ENCODE results near the gene GHRHR.

GHRHR gene

DNA sequence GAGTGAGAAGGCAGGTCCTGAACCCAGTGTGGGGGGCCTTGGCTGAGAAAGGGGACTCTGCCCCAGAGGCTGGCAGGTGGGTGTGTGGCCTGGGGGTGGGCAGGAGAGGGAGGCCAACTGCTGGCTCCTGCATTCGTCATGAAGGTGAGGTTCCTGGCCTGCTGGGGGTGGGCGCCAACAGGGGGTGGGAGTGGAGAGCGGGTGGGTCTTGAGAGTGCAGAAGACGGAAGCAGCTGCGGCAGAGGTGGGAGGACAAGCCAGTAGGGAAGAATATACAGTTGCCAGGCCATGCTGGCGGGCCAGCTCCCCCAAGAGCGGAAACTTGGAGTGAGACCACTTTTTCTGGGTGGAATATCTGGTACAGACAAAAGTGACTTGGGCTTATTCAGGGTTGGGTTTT is 23.4 kb downstream of the GHRHR start:
- DNase-seq, result no peak

DNA sequence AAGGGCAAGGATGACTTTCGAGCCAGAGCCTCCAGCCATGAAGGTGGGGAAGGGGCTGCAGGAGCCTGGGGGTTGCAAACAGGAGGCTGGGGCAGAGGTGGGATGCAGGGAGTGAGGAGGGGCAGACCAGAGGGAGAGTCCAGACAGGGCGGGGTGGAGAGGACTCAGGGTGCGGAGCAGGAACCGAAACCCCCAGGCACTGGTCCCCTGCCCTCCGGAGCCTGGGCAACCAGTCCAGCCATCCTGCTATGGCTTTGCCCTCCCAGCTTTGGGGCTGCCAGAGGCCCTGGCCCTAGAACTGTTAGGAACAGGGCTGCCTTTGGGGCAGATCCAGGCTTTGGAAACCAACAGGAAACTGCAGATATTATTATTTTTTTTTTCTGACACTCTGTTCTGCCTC is 24.2 kb downstream of the GHRHR start:
- no peak for DNase-seq

DNA sequence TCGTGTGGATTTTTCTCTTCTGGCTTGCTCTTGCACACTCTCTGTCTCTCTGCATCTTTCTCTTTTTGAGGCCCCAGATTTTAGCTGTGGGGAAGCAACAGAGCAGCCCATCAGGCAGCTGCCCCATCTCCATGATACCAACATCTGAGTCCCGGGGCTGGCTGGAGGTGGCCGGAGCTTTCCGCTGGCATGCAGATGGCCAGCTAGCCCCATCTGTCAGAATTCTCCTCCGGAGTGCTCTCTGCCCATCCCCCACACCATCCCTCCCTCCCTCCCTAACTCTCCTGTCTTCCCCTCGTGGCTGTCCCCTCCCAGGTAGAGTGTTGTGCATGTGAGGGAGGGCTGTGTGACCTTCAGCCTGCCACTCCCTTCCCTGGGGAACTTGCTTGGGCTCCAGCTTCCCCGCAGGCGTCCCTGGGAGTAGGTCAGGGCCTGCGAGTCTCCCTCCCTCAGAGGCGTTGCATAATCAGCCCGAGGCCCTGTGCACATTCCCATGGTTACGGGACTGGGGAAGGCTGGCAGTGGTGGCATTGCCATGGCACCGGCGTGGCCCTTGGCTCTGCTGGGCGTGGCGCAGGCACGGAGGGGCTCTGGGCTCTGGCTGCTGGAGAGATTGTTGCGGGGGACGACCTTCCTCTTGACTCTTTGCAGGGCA is 24.7 kb downstream of the GHRHR start:
- peak; percentile 44 for DNase-seq

DNA sequence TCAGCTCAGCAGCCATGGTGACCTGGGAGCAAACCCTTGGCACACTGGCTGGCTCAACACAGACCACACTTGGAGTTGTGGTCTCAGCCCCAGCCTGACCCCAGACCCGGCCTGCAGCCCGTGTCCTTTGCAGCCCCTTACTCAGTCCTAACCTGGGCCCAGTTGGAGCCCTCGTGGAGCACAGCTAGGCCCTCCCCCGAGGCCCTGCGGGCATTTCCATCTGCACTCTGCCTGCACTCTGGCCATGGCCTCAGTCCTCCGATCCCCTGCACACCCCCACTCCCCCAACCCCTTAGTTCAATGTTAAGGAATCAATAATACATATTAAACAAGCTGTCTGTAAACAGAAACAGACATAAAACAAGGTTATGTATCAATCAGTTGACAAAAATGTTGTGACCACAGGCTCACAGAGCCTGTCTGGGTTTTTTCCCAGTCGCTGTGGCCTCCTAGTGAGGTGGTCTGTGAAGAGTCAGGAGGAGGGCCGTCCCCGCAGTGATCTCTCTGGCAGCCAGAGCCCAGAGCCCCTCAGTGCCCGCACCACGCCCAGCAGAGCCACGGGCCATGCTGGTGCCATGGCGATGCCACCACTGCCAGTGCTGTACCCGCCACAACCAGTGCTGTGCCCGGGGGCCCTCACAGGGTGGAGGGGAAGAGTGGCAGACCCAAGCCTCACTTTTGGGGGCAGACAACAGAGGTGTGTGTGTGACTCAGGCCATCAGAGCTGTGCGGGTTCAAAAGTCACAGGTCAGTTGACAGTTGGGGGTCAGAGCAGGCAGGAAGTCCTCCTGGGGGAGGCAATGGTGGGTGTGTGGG is 25.5 kb downstream of the GHRHR start:
- DNase-seq, result no peak

DNA sequence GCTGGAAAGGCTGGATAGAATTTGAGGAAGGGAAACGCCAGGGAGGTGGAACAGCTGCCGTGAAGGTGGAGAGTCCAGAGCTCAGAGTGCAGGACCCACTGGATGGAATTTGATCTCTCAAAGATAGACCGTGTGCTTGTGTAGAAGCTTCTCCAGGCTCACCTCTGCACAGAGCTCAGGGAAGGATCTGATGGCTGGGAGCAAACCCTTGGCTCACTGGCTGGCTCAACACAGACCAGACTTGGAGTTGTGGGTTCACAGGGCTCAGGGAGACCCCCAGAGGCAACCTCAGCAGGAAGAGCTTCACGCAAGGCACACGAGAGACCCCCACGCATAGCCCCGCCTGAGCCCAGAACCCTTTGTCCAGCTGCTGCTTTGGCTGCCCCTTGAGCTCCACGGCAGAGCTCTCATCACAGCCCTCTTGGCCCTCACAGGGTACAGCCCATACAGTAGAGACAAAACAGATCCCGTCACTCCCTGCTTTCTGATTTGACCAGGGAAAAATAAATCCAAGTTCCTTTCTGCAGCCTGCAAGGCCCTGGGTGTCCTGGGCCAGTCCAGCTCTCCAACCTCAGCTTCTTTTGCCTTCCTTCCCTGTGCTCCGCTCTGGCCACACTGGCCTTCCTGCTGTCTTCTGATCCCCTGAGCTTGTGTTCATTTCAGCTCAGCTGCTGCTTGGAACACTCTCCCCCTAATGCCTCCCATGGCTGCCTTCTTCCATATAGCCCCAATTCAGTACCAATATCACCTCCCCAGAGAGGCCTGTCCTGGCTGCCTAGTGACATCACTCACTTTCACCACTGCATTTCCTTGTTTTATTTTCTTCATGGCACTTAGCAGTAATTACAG is 26.3 kb downstream of the GHRHR start:
- DNase-seq, result no peak

DNA sequence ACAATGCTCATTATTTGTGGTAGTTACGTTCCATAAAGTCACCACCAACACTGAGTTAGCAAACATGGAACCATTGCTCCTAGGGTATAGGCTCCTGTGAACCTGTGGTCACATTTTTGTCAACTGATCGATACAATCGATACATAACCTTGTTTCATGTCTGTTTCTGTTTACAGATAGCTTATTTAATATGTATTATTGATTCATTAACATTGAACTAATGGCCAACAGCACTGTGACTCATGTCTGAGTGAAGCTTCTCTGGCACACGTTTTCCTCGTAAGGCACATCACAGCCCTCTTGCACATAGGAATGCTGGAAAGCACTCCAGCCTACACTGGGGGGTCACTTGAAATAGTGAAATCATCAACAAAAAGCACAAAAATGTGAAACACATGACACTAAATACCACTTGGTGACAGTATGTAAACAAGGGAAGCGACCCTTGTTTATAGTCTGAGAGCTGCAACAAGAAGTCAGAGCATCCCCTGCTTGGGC is 27.0 kb downstream of the GHRHR start:
- DNase-seq, result no peak

DNA sequence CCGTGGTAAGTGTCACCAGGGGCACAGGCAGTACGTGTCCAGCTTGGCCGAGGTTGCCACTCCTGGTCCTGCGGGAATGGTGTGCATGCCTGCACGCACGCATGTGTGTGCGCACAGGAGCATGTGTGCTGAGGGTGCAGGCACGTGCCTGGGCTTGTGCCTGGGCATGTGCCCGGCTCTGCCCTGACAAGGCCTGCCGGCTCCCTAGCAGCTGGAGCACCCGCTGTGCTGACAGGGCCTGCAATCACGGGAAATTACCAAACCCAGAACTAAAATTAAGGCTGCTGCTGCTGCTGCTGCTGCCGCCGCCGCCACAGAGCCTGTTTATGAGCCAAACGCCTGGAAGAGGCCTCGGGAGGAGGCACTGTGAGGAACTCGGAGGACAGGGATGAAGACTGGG is 28.7 kb downstream of the GHRHR start:
- no peak for DNase-seq

DNA sequence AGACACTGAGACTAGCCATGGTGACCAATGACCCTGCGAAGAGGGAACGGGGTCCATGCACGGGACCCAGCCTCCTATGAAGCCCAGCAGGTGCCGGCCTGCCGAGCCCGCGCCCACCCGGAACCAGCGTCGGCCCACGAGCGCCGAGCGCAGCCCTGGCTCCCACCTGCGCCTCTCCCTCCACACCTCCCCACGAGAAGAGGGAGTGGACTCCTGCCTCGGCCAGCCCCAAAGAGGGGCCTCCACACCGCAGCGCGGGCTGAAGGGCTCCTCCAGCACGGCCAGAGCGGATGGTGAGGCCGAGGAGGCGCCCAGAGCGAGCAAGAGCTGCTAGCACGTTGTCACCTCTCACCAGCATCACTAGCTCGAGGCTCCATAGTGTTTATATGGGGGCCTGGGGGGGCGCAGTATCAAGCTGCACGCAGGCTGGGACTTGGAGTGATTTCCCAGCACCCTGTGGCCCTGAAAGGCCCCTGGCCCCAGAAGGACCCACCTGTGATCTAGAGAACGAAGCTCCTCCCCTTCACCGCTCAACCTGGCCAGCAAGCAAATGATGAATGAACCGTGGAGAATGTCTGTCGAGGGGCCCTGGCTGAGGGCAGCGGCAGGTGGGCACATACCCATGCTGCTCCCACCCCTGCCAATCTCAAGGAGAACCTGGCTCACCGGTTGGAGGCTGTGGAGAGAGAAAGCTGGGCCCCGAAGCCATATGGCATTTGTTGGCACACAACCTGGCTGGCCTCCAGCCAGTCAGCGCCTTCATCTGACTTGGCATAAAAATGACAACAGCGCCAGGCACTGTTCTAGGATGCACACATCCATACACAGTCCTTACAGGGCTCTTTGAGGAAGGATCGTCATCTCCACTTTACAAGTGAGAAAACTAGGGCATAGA is 30.7 kb downstream of the GHRHR start:
- no peak for DNase-seq

DNA sequence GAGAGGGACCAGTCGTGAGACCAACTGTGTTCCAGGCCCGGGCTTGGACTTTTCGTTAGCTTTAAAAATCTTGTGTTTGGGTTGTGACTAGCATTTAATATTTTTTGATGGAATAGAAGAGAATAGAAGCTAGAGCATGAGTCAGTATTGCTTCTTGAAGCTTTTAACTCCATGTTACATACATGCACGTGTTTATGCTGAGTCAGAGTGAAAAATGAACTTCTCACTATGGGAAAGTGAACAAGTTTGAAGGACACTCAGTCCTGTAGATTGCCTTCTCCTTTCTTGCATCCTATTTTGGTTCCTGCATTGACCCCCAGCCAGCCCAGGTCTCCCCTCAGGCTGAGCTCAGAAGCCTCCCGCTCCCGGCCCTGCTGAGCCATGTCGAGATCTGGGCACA is 31.8 kb downstream of the GHRHR start:
- DNase-seq, result no peak

DNA sequence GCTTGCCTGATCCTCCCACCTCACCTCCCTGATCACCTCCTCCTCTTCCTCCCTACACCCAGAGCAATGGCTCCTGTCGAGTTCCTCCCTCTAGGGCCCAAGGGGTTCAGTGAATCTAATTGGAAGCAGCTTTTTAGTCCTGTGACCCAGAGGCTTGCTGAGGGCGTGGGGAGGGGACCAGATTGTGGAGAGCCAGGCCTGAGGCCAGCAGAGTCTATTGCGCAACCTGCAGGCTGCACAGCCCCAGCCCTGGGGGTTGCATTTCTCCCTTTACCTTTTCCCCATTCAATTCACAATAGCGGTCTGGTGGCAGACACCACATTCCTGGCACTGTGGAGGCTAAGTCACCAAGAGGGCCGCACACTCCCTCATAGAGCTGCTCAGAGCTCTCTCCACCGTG is 32.5 kb downstream of the GHRHR start:
- DNase-seq, result no peak

DNA sequence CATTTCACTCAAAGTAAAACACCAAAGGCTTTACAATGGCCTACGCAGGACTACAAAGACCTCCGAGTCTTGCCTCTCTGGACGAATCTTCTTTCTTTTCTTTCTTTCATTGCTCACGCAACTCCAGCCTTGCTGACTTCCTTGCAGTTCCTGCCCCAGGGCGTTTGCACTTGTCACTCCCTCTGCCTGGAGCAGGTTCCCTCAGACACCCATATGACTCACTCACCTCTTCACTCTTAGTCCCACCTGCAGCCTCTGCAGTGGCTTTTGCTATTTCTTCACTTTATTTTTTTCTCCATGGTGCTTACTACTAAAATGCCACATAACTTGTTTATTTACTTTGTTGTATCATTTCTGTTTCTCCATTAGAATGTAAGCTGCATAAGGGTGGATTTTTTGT is 33.1 kb downstream of the GHRHR start:
- DNase-seq, result no peak

DNA sequence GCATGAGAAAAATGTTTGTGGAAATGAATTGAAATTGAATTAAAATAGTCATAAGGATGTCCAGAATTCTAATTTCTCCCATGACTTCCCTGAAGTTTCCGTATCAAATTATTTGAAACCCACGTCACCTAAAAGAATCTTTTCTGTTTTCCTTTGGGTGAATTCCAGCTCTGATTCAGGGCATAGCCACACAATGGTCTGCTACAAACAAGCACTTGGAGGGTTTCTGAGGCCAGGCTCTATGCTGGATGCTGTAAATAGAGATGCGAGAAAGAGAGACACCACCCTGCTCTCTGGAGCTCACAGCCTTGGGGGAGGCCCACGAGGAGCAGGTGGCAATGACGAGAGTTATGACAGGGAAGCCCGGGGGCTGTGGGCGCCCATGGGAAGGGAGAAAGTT is 33.6 kb downstream of the GHRHR start:
- DNase-seq, result no peak

DNA sequence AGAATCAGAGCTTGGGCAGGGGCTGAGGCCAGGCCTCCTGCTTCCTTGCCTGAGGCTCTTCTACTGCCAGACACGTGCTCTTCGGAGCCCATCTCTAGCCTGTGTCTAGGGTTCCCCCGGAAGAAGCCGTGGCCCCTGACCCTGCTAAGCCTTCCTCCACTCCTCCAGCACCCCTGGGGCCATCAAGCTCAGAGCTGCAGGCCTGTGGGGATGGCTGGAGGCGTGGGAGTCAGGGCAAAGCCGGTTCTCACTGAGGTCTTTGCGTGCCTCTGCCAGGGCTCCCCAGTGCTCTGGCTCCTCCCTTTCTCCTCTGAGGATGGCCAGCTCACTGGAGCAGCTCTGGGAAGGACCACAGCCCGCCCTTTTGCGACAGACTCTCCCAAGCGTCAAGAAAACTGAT is 34.4 kb downstream of the GHRHR start:
- no peak for DNase-seq

DNA sequence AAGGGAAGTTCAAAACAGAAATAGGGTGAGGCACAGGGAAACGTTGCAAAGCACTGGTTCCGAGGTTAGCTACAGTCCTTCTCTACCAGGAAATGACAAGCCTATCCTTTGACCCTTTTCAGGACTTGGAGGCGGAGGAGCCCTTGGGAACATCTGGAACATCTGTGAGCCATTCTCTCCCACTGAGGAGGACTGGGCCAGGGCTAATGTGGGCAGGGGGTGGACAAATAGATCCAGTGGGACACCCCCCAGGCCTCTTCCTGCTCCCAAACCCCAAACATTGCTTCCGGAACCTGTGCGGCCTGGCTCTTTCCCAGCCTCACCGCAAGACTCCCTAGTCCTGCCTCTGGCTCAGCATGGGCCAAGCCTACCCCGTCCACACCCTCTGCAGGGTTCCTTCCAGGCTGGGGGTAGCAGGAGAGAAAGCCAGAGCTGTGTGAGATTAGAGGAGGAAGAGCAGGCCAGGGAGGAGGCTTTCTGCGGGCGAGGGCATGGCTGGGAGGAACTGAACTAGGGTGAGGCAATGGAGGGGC is 36.5 kb downstream of the GHRHR start:
- DNase-seq, result no peak

DNA sequence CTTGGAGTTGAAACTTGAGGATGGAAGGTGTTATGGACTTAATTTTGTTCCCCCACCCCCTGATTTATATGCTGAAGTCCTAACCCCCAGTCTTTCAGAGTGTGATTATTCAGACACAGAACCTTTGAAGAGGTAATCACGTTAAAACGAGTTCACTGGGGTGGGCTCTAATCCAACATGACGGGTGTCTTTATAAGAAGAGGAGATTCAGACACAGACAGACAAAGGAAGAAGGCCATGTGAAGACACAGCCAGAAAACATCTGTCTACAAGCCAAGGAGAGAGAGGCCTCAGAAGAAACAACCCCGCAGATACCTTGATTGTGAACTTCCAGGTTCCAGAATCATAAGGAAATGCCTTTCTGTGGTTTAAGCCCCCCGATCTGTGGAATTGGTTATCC is 37.0 kb downstream of the GHRHR start:
- DNase-seq, result peak; percentile 22

DNA sequence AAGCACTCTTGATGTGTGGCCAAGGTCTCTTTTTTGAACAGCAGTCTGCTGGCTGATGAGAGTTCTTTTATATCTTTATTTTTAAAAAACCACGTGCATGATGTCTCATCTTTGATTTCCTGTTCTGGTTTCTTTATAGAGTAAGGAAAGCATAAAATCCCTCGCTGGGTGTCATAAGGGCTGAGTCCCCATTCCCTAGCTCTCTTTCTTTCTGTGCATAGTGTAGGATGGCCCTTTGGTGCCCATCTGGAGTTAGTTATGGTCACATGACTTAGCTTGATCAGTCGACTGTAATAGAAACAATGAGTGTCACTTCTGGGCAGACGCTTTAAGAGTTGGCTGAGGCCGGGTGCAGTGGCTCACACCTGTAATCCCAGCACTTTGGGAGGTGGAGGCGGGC is 38.5 kb downstream of the GHRHR start:
- no peak for DNase-seq

DNA sequence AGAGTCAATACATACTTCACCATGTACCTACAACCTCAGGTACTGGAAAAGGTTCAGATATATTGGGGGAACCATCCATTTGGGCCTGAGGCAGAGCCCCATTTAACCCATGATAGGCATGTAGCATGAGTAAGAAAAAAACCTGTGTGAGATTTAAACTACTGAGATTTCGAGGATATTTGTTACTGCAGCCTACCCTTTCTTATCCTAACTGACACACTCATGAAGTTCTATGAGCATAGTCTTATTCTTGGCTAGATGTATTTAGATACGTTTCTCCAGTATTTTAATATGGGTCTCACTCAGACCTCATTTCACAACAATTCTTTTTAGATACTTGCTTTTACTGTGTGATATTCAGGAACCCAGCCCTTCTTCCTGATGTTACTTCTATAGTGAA is 39.3 kb downstream of the GHRHR start:
- no peak for DNase-seq

DNA sequence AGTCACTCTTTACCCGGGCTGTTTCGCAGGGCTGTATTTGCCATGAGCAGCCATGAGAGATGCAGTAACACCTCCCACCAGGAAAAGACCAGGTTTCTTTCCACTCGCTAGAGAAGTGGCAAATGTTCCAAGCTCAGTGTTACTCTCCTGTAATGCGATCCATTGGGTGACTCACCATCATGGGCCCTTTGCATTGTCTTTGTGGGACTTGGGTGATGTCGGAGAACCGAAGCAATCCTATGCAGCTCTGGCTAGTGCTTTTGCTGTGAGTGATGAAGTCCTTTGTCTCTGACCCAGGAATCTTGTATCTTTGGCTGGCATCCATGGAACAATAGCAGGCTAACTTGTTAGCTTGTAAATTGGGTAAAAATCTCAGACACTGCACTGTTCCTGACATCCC is 40.0 kb downstream of the GHRHR start:
- no peak for DNase-seq

DNA sequence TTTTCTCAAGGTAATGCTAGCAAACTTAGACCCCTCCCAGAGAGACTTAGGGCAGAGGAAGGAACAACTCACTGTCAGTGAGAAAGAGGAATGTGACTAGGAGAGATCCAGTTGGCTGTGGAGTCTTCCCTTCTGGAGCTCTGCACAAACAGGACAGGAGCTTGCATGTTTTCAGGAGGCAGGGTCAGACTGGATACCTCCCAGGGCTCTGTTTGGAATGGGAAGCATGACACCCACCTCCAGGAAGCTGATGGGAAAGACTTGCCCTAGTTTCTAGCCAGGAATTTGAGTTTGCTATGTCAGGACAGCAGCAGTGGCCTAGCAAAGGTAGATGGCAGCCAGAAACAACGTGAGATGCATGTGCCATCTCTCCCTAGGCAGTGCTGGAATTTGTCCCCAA is 40.6 kb downstream of the GHRHR start:
- DNase-seq, result no peak

DNA sequence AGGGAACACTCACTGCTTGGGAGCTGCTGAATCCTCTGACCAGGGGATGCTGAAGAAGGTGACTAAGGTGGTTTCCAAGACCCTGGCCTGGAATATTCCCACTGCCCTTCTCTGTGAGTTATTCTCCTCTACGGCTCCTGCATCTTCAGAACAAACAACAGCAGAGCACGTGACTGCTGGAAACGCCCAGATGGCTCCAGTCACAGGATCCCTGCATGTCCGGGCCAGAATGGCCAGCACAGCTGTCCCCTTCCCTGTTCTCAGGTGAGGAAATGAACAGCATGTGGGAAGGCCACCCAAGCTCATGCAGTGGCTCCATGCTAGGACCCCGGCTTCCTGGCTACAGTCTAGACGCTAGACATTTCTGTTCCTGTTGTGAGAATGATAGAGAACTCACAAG is 43.1 kb downstream of the GHRHR start:
- no peak for DNase-seq

DNA sequence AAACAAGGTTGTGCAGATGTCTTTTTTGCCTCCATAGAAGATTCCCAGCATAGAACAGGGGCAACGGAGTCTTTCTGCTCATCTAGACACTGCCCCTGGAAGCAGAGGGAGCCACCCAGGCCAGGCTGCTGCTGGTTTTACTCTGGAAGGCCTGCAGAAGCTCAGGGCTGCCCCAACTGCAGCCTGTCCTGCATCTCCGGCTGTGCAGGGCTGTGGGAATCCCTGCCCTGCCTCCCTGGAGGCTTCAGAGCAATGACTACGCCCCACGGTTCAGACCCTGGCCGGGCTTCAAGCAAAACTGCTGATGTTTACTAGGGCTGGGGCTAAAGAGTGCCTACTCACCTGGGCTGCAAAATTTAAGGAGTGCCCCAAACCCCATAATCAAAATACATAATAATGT is 43.9 kb downstream of the GHRHR start:
- DNase-seq, result no peak

DNA sequence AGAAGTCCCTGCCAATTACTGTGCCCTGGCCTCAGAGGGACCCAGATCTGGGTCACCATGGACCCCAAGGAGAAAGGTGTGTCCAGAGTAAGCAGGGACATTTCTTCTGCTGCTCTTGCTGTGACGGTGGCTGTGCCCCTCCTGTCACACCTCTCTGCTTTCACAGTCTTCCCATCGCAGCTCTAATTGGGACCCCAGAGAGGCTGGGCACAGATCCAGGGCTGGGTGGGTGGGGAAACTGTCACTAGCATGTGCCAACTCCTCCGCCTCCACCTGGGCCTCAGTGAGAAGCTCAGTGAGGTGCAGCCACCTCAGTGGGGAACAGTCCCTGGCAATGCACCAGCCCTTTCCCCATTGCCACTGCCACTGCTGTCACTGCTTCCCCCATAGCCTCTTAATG is 51.1 kb downstream of the GHRHR start:
- no peak for DNase-seq
